ENCODE measurements around the gene TBCCD1.
"Not testable (repeated sequence)": the region's sequence is repeated elsewhere in the genome, so short reads cannot be mapped to it uniquely, and the experiment has no call there.

Gene TBCCD1

GRCh38 chr3:186499949-186500348 is 67.2 kb downstream of the TBCCD1 start:
- in situ Hi-C loops (cut with HindIII; ENCODE audit: low sequenced_read_pairs): not testable (repeated sequence)

GRCh38 chr3:186498022-186498421 is 69.1 kb downstream of the TBCCD1 start:
- in situ Hi-C loops (cut with HindIII; ENCODE audit: low sequenced_read_pairs): not testable (repeated sequence)

GRCh38 chr3:186497608-186498007 is 69.5 kb downstream of the TBCCD1 start:
- in situ Hi-C loops (cut with HindIII; ENCODE audit: low sequenced_read_pairs): no loop called here

- in situ Hi-C loops (cut with HindIII; ENCODE audit: low sequenced_read_pairs): no loop called here
These were observed 70.5 kb downstream of the TBCCD1 start for GRCh38 chr3:186496635-186497034.
